Activated naive CD4-positive, alpha-beta T cell treated with anti-CD3 and anti-CD28 coated beads for 36 hours (primary cell): Measurements from ENCODE around the gene CCDC74B. TPM values are rescaled to one million over a fixed set of nuclear protein-coding genes. Genes with fewer than 3 reads are reported as not detected.
"Not testable (repeated sequence)": the region's sequence is repeated elsewhere in the genome, so short reads cannot be mapped to it uniquely, and the experiment has no call there.

ENCODE experiments used
- CTCF ChIA-PET: fragments of 350-600 bp; sonication (Branson Sonifier 250); formaldehyde crosslinking; loops from one replicate; lab custom pipeline; 2021; ENCODE audit warnings: antibody characterized with exemption; lab: Charles Lee
- DNase-seq: peaks from one replicate; pipeline ENCODE4 v3.0.0-alpha.2; 2020
- H3K27ac Mint-ChIP-seq: one replicate; pipeline ENCODE4 v1.8.0; 2021; ENCODE audit warnings: mild to moderate bottlenecking, mixed read lengths
- H3K27me3 Mint-ChIP-seq: one replicate; pipeline ENCODE4 v1.8.0; 2021; ENCODE audit warnings: low read depth, mixed read lengths
- H3K36me3 Mint-ChIP-seq: one replicate; pipeline ENCODE4 v1.8.0; 2021; ENCODE audit warnings: low read depth, mixed read lengths
- H3K4me1 Mint-ChIP-seq: one replicate; pipeline ENCODE4 v1.8.0; 2021; ENCODE audit warnings: low read depth, mixed read lengths
- H3K4me3 Mint-ChIP-seq: one replicate; pipeline ENCODE4 v1.8.0; 2021; ENCODE audit warnings: mild to moderate bottlenecking, moderate library complexity, mixed read lengths
- H3K9me3 Mint-ChIP-seq: one replicate; pipeline ENCODE4 v1.8.0; 2021; ENCODE audit warnings: mixed read lengths
- intact Hi-C: fragments of 100-400 bp; cut with micrococcal nuclease; formaldehyde crosslinking; loops from one replicate; pipeline ENCODE4 v1.15.1; 2023
- total RNA-seq, 2 experiments: library from RNA; stranded (reverse); gene quantifications; one replicate each; pipeline ENCODE4 v1.2.3, GENCODE V29; 2021

Gene CCDC74B
- total RNA-seq, 2 experiments from 2014 or later: 3.7 to 4.1 TPM

DNA sequence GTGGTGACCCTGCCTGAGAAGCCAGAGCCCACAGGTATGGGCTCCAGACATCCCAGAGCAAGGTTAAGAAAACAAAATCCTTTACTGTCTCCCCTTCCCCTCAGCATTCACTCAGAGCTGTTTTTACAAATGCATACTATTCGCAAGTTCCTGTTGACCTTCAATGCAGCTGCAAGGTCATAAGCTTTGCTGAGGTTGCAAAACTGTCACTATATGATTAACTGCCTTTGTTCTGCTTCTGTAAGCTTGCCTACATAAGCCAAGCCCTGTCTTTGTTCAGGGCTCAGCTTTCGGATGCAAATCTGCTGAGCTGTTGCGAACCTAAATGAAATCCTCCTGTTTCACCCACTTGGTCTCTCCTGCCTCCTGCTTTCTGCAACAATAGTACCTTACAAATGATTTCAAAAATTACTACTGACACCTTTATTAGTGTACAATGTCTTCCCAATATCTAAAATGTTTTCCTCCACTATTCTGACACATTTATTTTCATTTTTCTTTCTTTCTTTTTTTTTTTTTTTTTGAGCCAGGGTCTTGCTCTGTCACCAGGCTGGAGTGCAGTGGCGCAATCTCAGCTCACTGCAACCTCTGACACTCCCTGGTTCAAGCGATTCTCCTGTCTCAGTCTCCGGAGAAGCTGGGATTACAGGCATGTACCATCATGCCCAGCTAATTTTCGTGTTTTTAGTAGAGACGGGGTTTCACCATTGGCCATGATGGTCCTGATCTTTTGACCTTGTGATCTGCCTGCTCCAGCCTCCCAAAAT, 42.1 kb downstream of the CCDC74B start:
- H3K36me3 Mint-ChIP-seq, CTCF ChIA-PET, intact Hi-C loops, H3K4me1 Mint-ChIP-seq, H3K4me3 Mint-ChIP-seq, H3K27ac Mint-ChIP-seq, H3K27me3 Mint-ChIP-seq, H3K9me3 Mint-ChIP-seq, DNase-seq: not testable (repeated sequence)

Other genes with a start within 250 kb of the CCDC74B start
- not detected for gene RAB6C, start 165.4 kb downstream of the CCDC74B start, total RNA-seq
- gene POTEF, start 15.9 kb downstream of the CCDC74B start, total RNA-seq: not detected
- 10 to 100 TPM; 70.8 to 71.5 TPM for gene SMPD4, start 36.5 kb upstream of the CCDC74B start, total RNA-seq
- 100 to 1,000 TPM; 408 to 431 TPM for gene MZT2B, start 37.1 kb upstream of the CCDC74B start, total RNA-seq
- not detected for gene TUBA3E, start 53.3 kb upstream of the CCDC74B start, total RNA-seq
- 100 to 1,000 TPM; 120 to 128 TPM for gene IMP4, start 197.8 kb upstream of the CCDC74B start, total RNA-seq
- gene PTPN18, start 210.9 kb upstream of the CCDC74B start, total RNA-seq: 10 to 100 TPM; 24.7 to 25.3 TPM